Urinary bladder (tissue), 4 donors: ENCODE results near the gene ADRA2B. TPM values are rescaled to one million over a fixed set of nuclear protein-coding genes. Genes with fewer than 3 reads are reported as not detected.

Experiments
- DNase-seq: peaks from one replicate; pipeline ENCODE4 v3.0.0-alpha.2; 2015; ENCODE audit errors: extremely low spot score
- H3K27ac ChIP-seq: one replicate; pipeline ENCODE4 v1.5.1; 2013; ENCODE audit warnings: low read depth, mild to moderate bottlenecking, moderate library complexity
- H3K36me3 ChIP-seq: one replicate; pipeline ENCODE4 v1.6.1; 2013; ENCODE audit warnings: mild to moderate bottlenecking, moderate library complexity; ENCODE audit not compliant: insufficient read depth
- H3K4me1 ChIP-seq: one replicate; pipeline ENCODE4 v1.6.1; 2013; ENCODE audit warnings: mild to moderate bottlenecking, moderate library complexity; ENCODE audit not compliant: insufficient read depth
- H3K4me3 ChIP-seq: one replicate; pipeline ENCODE4 v1.5.1; 2013; ENCODE audit warnings: low read depth, low read length
- WGBS: extraction: QIAGEN DNeasy Blood & Tissue Kit; methylation state at CpG from one replicate; pipeline ENCODE4 v1.1.7; 2013; 5-methylcytosine and 5-hydroxymethylcytosine counted together
- polyA plus RNA-seq: library from polyadenylated mRNA; stranded (reverse); fragments of 200-250 nt; gene quantifications from one replicate; pipeline ENCODE4 v1.2.3, GENCODE V29; 2013
- total RNA-seq: library from RNA; depleted of rRNA; stranded (reverse); fragments of >200 nt; gene quantifications from one replicate; pipeline ENCODE4 v1.2.3, GENCODE V29; 2014
- donor health status: healthy with polysubstance abuse.
- donor health status: healthy.

ADRA2B gene
- total and polyA plus RNA-seq, 2 donors = 1.2 to 1.6 TPM

DNA sequence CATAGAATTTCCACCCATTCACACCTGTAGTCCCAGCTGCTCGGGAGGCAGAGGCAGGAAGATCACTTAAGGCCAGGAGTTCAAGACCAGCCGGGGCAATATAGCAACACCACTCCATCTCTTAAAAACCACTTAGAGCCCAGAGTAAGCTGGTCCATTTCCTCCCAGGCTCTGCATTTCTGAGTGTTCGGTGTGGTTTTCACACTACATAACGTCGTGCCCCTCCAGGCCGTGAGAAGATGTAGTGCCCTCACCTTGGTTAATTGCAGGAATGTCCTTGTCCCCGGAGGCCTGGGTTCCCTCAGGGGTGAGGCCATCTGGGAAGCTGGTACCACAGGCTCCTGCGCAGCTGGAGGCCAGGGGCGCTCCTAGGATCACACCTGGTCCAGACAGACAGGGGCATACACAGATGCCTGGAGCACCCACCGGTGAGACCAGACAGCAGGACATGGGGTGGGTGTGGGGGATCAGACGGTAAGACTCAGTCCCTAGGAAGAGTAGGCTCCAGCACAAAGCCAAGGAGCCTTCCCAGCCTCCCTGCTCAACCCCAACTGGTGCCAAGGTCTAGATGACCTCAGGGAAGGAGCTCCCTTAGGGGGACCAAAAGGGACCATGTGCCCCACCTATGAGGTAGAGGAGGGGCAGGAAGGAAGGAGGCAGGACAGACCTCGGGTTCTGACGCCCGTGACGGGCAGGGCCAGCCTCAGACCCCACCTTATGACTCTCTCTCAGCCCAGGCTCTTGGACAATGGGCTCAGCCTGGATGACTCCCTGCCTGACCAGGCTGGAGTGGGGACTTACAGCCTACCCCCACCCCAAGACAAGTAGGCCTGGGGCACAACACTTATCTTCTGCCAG lies 21.2 kb upstream of the ADRA2B start:
- H3K27ac ChIP-seq = no peak overlapping the region
- H3K4me3 ChIP-seq = no peak overlapping the region
- no peak for DNase-seq
- no peaks in the 10 kb centered on the region for H3K36me3 ChIP-seq
- H3K4me1 ChIP-seq = no peaks in the 10 kb centered on the region
- 80% methylated on average over 15 of the region's 15 CpGs for WGBS

DNA sequence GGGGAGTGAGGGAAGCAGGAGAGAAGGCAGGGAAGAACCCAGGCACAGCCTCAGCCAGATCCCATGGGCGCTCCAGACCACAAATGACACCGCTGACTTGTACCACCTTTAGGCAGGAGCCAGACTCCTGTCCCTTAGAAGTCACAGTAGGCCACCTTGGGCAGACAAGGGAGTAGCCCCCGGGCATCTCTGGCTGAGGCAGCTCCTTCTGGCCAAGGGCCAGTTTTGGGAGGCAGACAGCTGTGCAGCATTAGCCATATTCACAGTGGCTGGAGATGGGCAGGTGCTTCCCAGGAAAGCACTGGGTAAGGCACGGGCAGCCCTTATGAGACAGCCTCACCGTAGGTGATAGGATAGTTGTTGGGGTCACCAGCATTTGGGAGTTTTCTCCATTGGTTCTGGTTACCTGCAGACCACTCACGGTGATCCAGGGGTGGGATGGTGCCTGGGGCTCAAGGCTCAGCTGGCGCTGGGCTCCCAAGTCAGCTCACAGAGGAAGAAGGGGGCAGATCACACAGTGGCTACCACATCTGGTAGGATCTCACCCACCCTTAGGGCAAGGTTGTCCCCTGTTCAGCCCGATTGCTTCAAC lies 19.9 kb upstream of the ADRA2B start:
- H3K4me3 ChIP-seq = no peak overlapping the region
- no peak overlapping the region for H3K27ac ChIP-seq
- no peaks in the 10 kb centered on the region for H3K4me1 ChIP-seq
- H3K36me3 ChIP-seq = no peaks in the 10 kb centered on the region
- 81% methylated on average over 8 of the region's 8 CpGs for WGBS
- DNase-seq = no peak

- H3K36me3 ChIP-seq = no peaks in the 10 kb centered on the region
- H3K27ac ChIP-seq = no peak overlapping the region
- H3K4me3 ChIP-seq = no peak overlapping the region
- H3K4me1 ChIP-seq = no peaks in the 10 kb centered on the region
- WGBS = 75% methylated on average over 5 of the region's 5 CpGs
- no peak for DNase-seq
These were observed 19.2 kb upstream of the ADRA2B start for GRCh38 chr2:96135621-96136020.

DNA sequence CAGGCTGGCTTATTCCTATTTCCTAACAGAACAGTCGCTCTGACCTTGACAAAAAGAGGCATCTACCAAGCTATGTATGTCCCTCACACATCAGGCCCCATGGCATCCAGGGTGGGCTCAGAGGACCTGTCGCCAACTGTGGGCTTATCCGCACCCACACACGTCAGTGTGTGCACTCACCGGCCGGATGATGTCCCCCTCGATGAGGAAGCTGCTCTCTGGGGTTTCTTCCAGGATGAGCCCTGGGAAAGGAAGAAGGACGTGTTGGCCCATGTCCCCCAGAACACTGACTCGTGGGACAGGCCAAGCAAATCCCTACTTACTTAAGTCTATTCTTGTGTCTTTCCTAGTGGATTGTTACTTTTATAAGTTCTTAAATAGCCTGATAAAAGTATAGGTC lies 18.8 kb upstream of the ADRA2B start:
- H3K4me3 ChIP-seq = no peak overlapping the region
- H3K36me3 ChIP-seq = no peaks in the 10 kb centered on the region
- WGBS = 80% methylated on average over 9 of the region's 9 CpGs
- no peak for DNase-seq
- no peak overlapping the region for H3K27ac ChIP-seq
- H3K4me1 ChIP-seq = no peaks in the 10 kb centered on the region

DNA sequence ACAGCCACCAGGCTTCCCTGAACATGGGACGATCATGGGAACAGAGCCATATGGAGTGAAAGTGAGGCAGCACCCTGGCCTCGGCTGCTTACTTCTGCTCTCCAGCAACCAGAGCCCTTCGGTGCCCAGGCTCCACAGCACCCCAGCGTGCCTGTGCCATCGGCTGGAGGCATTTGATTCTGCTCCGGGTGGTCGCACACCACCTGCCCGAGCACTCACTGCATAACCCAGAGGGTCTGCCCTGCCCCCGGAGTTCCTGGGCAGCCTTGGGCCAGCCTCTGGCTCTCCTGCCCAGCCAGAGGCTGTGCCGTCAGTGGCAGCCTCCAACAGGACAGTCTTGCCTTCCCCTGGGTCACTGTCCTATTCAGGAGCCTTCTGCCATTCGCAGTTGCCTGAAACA lies 18.1 kb upstream of the ADRA2B start:
- Histone ChIP-seq H3K4me1 (no peaks in the 10 kb centered on the region), H3K27ac (no peak overlapping the region), H3K36me3 (no peaks in the 10 kb centered on the region), H3K4me3 (no peak overlapping the region)
- no peak for DNase-seq
- WGBS = 82% methylated on average over 11 of the region's 11 CpGs

GRCh38 chr2:96131813-96132745 lies 15.7 kb upstream of the ADRA2B start:
- Histone ChIP-seq H3K36me3 (no peaks in the 10 kb centered on the region), H3K27ac (no peak overlapping the region), H3K4me1 (no peaks in the 10 kb centered on the region), H3K4me3 (no peak overlapping the region)
- DNase-seq = no peak
- 89% methylated on average over 26 of the region's 26 CpGs for WGBS

GRCh38 chr2:96131152-96131812 lies 14.9 kb upstream of the ADRA2B start:
- no peak overlapping the region for H3K4me3 ChIP-seq
- H3K36me3 ChIP-seq = no peaks in the 10 kb centered on the region
- whole genome bisulfite sequencing = 75% methylated on average over 10 of the region's 10 CpGs
- no peaks in the 10 kb centered on the region for H3K4me1 ChIP-seq
- no peak overlapping the region for H3K27ac ChIP-seq
- no peak for DNase-seq

GRCh38 chr2:96130483-96130882 lies 14.1 kb upstream of the ADRA2B start:
- H3K36me3 ChIP-seq = no peaks in the 10 kb centered on the region
- no peak overlapping the region for H3K4me3 ChIP-seq
- WGBS = 84% methylated on average over 4 of the region's 4 CpGs
- no peak overlapping the region for H3K27ac ChIP-seq
- no peaks in the 10 kb centered on the region for H3K4me1 ChIP-seq
- DNase-seq = no peak

- DNase-seq = no peak
- H3K4me3 ChIP-seq = no peak overlapping the region
- WGBS = 82% methylated on average over 16 of the region's 16 CpGs
- H3K27ac ChIP-seq = no peak overlapping the region
- no peaks in the 10 kb centered on the region for H3K4me1 ChIP-seq
- H3K36me3 ChIP-seq = no peaks in the 10 kb centered on the region
These were observed 13.3 kb upstream of the ADRA2B start for GRCh38 chr2:96129528-96130120.

GRCh38 chr2:96128456-96128855 lies 12.1 kb upstream of the ADRA2B start:
- H3K27ac ChIP-seq = no peak overlapping the region
- 77% methylated on average over 6 of the region's 6 CpGs for WGBS
- H3K4me3 ChIP-seq = no peak overlapping the region
- DNase-seq = no peak
- no peaks in the 10 kb centered on the region for H3K4me1 ChIP-seq
- no peaks in the 10 kb centered on the region for H3K36me3 ChIP-seq

- Histone ChIP-seq H3K4me3 (no peak overlapping the region), H3K36me3 (no peaks in the 10 kb centered on the region), H3K4me1 (no peaks in the 10 kb centered on the region), H3K27ac (no peak overlapping the region)
- DNase-seq = no peak
- WGBS = 92% methylated on average over 14 of the region's 14 CpGs
These were observed 8.3 kb upstream of the ADRA2B start for GRCh38 chr2:96124406-96125265.

DNA sequence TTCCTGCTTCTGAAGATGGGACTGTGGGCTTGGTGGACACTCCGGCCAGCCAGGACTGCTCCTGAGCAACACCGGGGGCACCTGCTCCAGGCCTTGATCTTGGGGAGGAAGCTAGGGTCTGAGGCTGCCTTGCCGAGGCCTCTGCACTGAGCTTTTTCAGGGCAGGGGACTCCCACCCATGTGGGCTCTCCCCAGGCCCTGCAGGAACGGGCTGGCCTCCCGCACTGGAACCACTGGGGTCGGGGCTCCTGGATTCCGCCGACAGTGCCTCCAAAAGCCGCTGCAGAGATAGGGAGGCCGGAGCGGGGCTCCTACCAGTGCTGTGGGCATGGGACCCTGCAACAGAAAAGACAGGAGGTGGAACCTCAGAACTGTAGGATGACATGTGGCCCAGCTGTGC lies 7.6 kb upstream of the ADRA2B start:
- WGBS = 91% methylated on average over 11 of the region's 11 CpGs
- H3K4me1 ChIP-seq = no peaks in the 10 kb centered on the region
- no peak for DNase-seq
- no peaks in the 10 kb centered on the region for H3K36me3 ChIP-seq
- H3K27ac ChIP-seq = no peak overlapping the region
- H3K4me3 ChIP-seq = no peak overlapping the region
